HG02884 (cell line): ENCODE measurements around the gene F13A1.

ENCODE experiments used
- ATAC-seq: cut with Tn5 transposase; IDR thresholded peaks from one replicate; pipeline ENCODE4 v1.9.1; 2021; ENCODE audit warnings: mild to moderate bottlenecking, moderate library complexity; ENCODE audit not compliant: unreplicated experiment

Gene F13A1

DNA sequence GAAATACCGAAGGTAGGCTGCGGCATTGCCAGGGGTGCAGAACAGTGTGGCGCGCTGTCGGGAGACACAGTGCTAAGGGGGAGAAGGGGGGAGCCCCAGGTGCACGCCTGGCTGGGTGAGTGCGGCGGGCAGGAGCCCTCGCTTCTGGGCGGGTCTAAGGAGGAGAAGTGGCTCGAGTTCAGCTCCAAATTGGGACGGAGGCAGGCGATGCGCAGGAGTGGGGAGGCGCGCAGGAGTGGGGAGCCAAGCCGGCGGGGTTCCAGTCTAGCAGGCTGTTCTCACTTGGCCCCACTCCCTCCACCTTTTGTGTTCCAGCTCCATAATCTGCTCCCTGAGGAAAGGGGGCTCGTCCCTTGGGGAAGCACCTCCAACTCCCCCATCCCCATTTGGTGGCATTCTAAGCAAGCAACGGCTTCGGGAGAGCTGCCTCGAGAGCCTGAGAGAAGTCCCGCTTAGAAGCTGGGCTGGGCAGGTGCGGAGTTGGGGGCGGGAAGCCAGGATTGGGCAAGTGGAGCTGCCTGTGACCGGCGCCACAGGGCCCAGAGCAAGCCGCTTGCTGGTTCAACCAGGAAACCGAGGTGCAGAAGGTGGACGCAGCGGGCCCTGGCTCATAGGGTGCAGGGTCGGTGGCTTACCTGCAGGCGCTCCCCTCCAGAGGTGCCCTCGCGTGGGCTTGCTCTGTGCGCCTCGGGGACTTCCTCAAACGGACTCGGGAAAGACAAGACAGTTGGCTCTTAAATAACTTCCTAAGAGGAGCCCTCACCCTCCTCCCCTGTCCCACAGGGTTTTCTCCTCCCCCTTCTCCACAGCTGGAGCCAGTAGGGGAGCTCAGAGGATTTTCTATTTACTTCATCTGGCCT is at the start of gene F13A1:
Gene F13A1 (minus strand): TSS at position 711 of the 860 bp plus-strand sequence. CDS start 1,998 bp downstream, outside the sequence.
- no peak for ATAC-seq

GRCh38 chr6:6368684-6369052 is 48.2 kb upstream of the F13A1 start:
- no peak for ATAC-seq

- ATAC-seq, result no peak
Observed at GRCh38 chr6:6368040-6368683, 47.7 kb upstream of the F13A1 start.

GRCh38 chr6:6366803-6367202 is 46.3 kb upstream of the F13A1 start:
- no peak for ATAC-seq

- no peak for ATAC-seq
Observed at GRCh38 chr6:6365242-6365641, 44.8 kb upstream of the F13A1 start.

DNA sequence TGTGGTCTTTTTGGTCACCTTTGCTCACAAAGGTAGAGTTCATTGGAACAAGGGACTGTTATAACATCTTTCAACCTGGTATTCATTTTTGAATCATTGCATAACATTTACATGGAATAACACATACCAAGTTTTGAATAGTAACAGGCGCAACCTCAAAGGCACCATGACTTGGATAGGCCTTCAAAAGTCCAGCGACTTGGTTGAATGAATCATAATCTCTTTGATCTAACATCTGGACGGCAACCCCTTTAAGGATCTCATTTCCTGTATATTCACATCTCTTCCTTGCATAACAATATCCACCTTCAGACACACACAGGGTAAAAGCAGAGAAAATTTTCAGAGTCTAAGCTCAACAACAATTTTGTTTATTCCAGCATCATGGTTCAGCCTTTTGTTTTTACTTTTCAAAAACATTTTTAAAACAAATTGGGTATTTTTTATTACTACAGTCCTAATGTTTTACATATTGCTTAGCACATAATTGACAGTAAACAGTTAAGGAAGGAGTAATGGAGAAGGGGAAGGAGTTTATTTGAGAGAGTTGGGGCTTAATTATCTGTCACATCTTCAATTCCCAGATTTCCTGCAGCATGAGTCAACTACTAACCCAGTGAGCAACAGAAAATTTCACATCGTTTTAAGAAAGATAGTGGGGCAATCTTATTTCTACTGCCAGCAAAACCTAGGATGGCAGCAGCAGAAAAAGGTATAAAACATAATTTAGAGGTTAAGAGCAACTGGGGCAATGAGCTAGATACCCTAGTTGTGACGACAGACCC is 41.8 kb upstream of the F13A1 start:
- no peak for ATAC-seq

GRCh38 chr6:6357530-6357929 is 37.1 kb upstream of the F13A1 start:
- no peak for ATAC-seq

- no peak for ATAC-seq
Observed at GRCh38 chr6:6357032-6357431, 36.6 kb upstream of the F13A1 start.

DNA sequence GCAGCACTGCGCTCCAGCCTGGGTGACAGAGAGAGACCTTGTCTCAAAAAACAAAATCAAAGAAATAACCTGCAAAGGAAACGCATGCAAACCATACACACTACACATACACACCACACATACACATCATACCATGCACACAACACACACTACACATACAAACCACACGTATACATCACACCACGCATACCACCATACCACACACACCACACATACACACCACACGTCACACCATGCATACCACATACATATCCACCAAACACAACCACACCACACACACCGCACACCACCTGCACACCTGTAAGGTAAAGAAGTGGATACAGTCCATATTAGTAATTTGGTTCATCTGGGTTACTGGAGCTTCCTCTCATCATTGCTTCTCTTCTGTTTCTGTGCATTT is 32.3 kb upstream of the F13A1 start:
- ATAC-seq, result no peak

DNA sequence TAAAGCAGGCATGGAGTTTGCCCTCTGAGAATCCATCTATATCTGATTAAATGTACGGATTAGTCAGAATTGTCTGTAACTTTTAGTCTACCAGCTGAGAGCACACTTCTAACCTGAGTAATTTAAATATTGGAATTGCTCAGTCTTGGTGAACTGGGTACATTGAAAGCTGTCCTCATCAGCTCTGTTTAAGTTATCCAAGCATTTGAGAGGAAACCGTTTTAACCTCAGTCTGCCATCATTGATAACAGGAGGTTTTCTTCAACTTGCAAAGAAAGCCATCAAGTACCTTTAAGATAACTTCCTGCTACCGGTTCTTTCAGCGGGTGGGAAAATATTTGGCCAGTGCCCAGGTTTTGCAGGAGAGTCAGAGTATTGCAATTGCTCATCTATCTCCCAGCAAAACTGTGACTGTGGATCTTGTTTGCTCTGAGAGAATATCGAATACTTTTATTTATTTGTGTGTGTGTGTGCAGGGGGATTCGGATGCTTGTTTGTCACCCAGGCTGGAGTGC is 31.1 kb upstream of the F13A1 start:
- no peak for ATAC-seq

DNA sequence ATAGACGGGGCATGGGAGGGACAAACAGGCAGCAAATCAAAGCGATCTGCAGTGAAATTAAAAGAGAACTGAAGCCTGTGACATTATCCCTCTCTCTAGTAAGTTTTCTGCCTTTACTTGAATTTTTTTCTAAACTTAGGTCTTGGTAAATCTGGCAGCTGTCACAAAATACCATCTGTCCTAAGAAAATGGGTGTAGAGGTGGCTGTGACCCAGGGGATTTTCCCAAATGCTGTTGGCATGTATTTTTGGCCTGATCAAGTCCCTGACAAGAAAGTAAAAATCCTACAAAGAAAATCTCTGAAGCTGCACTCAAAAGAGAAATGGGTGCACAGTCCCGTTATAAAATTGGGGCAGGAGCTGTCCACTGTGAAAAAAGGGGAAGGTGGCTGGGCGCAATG is 30.2 kb upstream of the F13A1 start:
- no peak for ATAC-seq

DNA sequence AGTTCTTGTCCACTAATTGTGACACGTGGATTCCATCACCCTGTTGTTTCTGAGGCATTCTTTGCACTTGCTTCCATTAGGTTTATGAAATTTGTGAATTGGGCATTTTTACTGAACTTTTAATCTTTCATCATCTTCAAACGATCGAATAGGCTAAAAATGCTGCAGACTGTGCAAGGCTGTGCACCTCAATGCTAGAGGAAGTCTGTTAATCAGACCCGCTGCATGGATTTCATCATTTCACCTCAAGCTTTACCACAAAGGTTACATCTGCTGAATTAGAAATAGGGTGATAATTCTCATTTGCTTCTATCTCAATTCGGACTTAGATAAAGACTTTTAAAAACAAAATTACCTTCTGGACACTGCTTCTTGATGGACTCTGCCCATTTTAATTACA is 27.8 kb upstream of the F13A1 start:
- ATAC-seq, result no peak

GRCh38 chr6:6346427-6347023 is 26.1 kb upstream of the F13A1 start:
- ATAC-seq, result no peak

DNA sequence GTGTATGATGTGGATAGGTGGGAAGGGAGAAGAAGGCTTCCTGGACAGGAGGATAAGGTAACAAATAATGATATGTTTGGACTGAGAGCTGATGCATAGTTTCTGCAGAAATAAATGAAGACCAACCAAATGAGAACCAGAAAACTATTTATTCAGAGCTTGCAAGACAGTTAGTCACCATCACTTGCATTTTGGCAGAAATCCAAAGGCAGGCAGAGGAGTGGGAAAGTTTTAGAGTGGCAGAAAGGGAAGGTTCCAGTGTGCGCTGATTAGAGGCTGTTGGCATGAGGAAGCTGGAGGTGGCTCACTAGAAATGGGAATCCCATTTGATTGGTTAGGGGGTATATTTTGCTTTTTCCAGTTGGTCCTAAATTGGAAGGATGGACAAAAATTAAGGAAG is 13.0 kb upstream of the F13A1 start:
- no peak for ATAC-seq

- ATAC-seq, result peak; percentile 28
Observed at GRCh38 chr6:6332811-6333244, 12.4 kb upstream of the F13A1 start.

- ATAC-seq, result peak; percentile 82
Observed at GRCh38 chr6:6331946-6332601, 11.6 kb upstream of the F13A1 start.

- peak; percentile 42 for ATAC-seq
Observed at GRCh38 chr6:6331393-6331792, 10.9 kb upstream of the F13A1 start.

- ATAC-seq, result no peak
Observed at GRCh38 chr6:6330407-6330806, 9.9 kb upstream of the F13A1 start.

- no peak for ATAC-seq
Observed at GRCh38 chr6:6328451-6328850, 8.0 kb upstream of the F13A1 start.

DNA sequence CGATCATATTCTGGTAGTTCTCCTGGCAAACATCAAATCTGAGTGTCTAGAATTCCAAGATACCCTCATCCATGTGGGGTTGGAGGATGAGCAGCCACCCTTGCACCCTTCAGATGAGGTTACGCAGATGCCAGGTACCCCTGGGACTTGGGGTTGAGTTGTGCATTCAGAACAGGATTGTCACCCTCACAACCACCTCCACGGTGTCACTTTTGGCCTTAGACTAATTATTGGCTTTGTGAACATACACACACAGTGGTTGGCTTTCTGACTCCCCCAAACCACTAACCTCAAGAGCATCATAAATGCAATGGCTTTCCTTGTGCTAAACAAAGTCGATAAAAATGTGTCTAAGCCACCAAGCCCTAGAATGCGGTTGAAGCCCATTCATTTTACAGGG is 2.9 kb upstream of the F13A1 start:
- ATAC-seq, result no peak
